WTC11 (cell line): ENCODE results near the gene PRRG1. TPM values are rescaled to one million over a fixed set of nuclear protein-coding genes. Genes with fewer than 3 reads are reported as not detected.

Experiments used
- ATAC-seq: fragments of 200-7000 bp; cut with Tn5 transposase; 2 replicates; pipeline ENCODE4 v1.10.0; 2021; ENCODE audit warnings: mild to moderate bottlenecking, moderate library complexity
- CTCF ChIA-PET: fragments of 300-600 bp; sonication (Branson Sonifier 250); formaldehyde crosslinking; loops from one replicate; lab custom pipeline; 2021; ENCODE audit warnings: antibody characterized with exemption; lab: Charles Lee
- POLR2A ChIA-PET: fragments of 350-600 bp; sonication (Branson Sonifier 250); formaldehyde crosslinking; loops from one replicate; lab custom pipeline; 2021; ENCODE audit warnings: antibody characterized with exemption; lab: Charles Lee
- DNase-seq: peaks from one replicate; pipeline ENCODE4 v3.0.0; 2021; ENCODE audit warnings: low spot score
- H3K27ac Mint-ChIP-seq: 2 replicates; pipeline ENCODE4 v1.8.0; 2021; ENCODE audit warnings: mixed read lengths
- H3K27me3 Mint-ChIP-seq: 2 replicates; pipeline ENCODE4 v1.8.0; 2021; ENCODE audit warnings: low read depth, mild to moderate bottlenecking, moderate library complexity, mixed read lengths
- H3K36me3 Mint-ChIP-seq: 2 replicates; pipeline ENCODE4 v1.8.0; 2021; ENCODE audit warnings: mixed read lengths
- H3K4me1 Mint-ChIP-seq: 2 replicates; pipeline ENCODE4 v1.8.0; 2022; ENCODE audit warnings: mixed read lengths
- H3K4me3 Mint-ChIP-seq: 2 replicates; pipeline ENCODE4 v1.8.0; 2021; ENCODE audit warnings: mild to moderate bottlenecking, moderate library complexity, mixed read lengths
- H3K9me3 Mint-ChIP-seq: 2 replicates; pipeline ENCODE4 v1.8.0; 2021; ENCODE audit warnings: mixed read lengths
- ATF6 ChIP-seq: sonication (generic); formaldehyde crosslinking; IDR thresholded peaks from 2 replicates; pipeline ENCODE4 v1.8.1; 2023; ENCODE audit warnings: mild to moderate bottlenecking, missing genetic modification reagents
- CBFB ChIP-seq: sonication (generic); formaldehyde crosslinking; IDR thresholded peaks from 2 replicates; pipeline ENCODE4 v1.8.1; 2022; ENCODE audit warnings: mild to moderate bottlenecking, low read depth, missing genetic modification reagents
- FOXK1 ChIP-seq: sonication (generic); formaldehyde crosslinking; IDR thresholded peaks from 2 replicates; pipeline ENCODE4 v1.8.0; 2022; ENCODE audit warnings: mild to moderate bottlenecking, moderate library complexity, missing genetic modification reagents
- GABPB1 ChIP-seq: sonication (generic); formaldehyde crosslinking; IDR thresholded peaks from 2 replicates; pipeline ENCODE4 v1.8.1; 2023; ENCODE audit warnings: mild to moderate bottlenecking, missing genetic modification reagents
- IRF2 ChIP-seq: sonication (generic); formaldehyde crosslinking; IDR thresholded peaks from 2 replicates; pipeline ENCODE4 v1.8.0; 2022; ENCODE audit warnings: low read depth, missing genetic modification reagents, borderline replicate concordance
- JAZF1 ChIP-seq: fragments of 250-450 bp; sonication (Bioruptor Pico); IDR thresholded peaks from 2 replicates; pipeline ENCODE4 v1.9.0; 2021; ENCODE audit warnings: moderate library complexity, mild to moderate bottlenecking, inconsistent platforms
- NFATC4 ChIP-seq: fragments of 250-450 bp; sonication (Bioruptor Pico); IDR thresholded peaks from 2 replicates; pipeline ENCODE4 v1.9.0; 2021; ENCODE audit warnings: mild to moderate bottlenecking
- NFE2L1 ChIP-seq: sonication (generic); formaldehyde crosslinking; IDR thresholded peaks from 2 replicates; pipeline ENCODE4 v1.8.1; 2023; ENCODE audit warnings: missing genetic modification reagents
- NR2C2 ChIP-seq: sonication (generic); formaldehyde crosslinking; IDR thresholded peaks from 2 replicates; pipeline ENCODE4 v1.8.0; 2022; ENCODE audit warnings: mild to moderate bottlenecking, missing genetic modification reagents
- OVOL2 ChIP-seq: fragments of 250-450 bp; sonication (Bioruptor Pico); IDR thresholded peaks from 2 replicates; pipeline ENCODE4 v1.9.0; 2021; ENCODE audit warnings: mild to moderate bottlenecking, borderline replicate concordance
- PRRX2 ChIP-seq: fragments of 250-450 bp; sonication (Bioruptor Pico); IDR thresholded peaks from 2 replicates; pipeline ENCODE4 v1.8.0; 2021; ENCODE audit warnings: mild to moderate bottlenecking
- SP1 ChIP-seq: sonication (generic); formaldehyde crosslinking; conservative IDR thresholded peaks from 2 replicates; pipeline ENCODE4 v1.8.1; 2022; ENCODE audit warnings: missing genetic modification reagents
- TCF7 ChIP-seq: sonication (generic); formaldehyde crosslinking; IDR thresholded peaks from 2 replicates; pipeline ENCODE4 v1.8.0; 2022; ENCODE audit warnings: mild to moderate bottlenecking, low read depth, missing genetic modification reagents, moderate library complexity
- TEAD1 ChIP-seq: sonication (generic); formaldehyde crosslinking; IDR thresholded peaks from 2 replicates; pipeline ENCODE4 v1.8.0; 2022; ENCODE audit warnings: mild to moderate bottlenecking, missing genetic modification reagents
- TEAD4 ChIP-seq: sonication (generic); formaldehyde crosslinking; IDR thresholded peaks from 2 replicates; pipeline ENCODE4 v1.8.0; 2022; ENCODE audit warnings: mild to moderate bottlenecking, missing genetic modification reagents
- USF1 ChIP-seq: sonication (generic); formaldehyde crosslinking; IDR thresholded peaks from 2 replicates; pipeline ENCODE4 v1.8.0; 2022; ENCODE audit warnings: mild to moderate bottlenecking, missing genetic modification reagents
- ZMAT4 ChIP-seq: fragments of 250-450 bp; sonication (Bioruptor Pico); IDR thresholded peaks from 2 replicates; pipeline ENCODE4 v1.9.0; 2021; ENCODE audit warnings: mild to moderate bottlenecking
- ZNF396 ChIP-seq: fragments of 250-450 bp; sonication (Bioruptor Pico); IDR thresholded peaks from 2 replicates; pipeline ENCODE4 v1.8.0; 2021; ENCODE audit warnings: mild to moderate bottlenecking, moderate library complexity, borderline replicate concordance
- ZNF671 ChIP-seq: fragments of 250-450 bp; sonication (Bioruptor Pico); IDR thresholded peaks from 2 replicates; pipeline ENCODE4 v1.8.0; 2021; ENCODE audit warnings: mild to moderate bottlenecking
- total RNA-seq: library from RNA; stranded (reverse); gene quantifications from 3 replicates; pipeline ENCODE4 v1.2.3, GENCODE V29; 2021
- TF ChIP-seq, protein P1 (sequence below): sonication (generic); formaldehyde crosslinking; conservative IDR thresholded peaks from 2 replicates; pipeline ENCODE4 v1.8.1; 2022; ENCODE audit warnings: mild to moderate bottlenecking, missing genetic modification reagents
- TF ChIP-seq, protein P2 (sequence below): fragments of 250-450 bp; sonication (Bioruptor Pico); IDR thresholded peaks from 2 replicates; pipeline ENCODE4 v1.9.0; 2021; ENCODE audit warnings: moderate library complexity, mild to moderate bottlenecking, inconsistent platforms, borderline replicate concordance
- TF ChIP-seq, protein P3 (sequence below): sonication (generic); formaldehyde crosslinking; IDR thresholded peaks from 2 replicates; pipeline ENCODE4 v1.8.0; 2023; ENCODE audit warnings: missing genetic modification reagents, mild to moderate bottlenecking, borderline replicate concordance
- TF ChIP-seq, protein P4 (sequence below): sonication (generic); formaldehyde crosslinking; IDR thresholded peaks from 2 replicates; pipeline ENCODE4 v1.8.1; 2022; ENCODE audit warnings: low read depth, missing genetic modification reagents, borderline replicate concordance

The PRRG1 gene
- total RNA-seq, 1 experiment from 2014 or later: 8.1 TPM

DNA sequence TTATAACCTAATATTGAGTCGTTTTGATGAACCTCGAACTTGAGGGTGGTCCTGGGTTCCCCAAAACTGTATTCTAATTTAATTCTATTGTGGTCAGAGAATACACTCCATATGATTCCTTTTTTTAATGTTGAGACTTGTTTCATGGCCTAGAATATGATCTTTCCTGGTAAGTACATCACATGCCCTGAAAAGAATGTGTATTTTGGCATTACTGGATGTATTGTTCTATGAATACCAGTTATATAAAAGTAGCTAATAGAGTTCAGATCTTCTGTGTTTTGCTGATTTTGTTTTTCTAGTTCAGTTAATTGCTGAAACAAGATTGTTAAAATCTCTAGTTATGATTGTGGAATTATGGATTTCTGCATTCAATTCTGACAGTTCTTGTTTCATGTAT, 18.8 kb downstream of the PRRG1 start:
- peaks cover 4% of the 10 kb centered on the region; the same call in 1 of the 2 replicates for H3K9me3 Mint-ChIP-seq
- H3K36me3 Mint-ChIP-seq: 0 out of 2 replicates have a peak, but pooled peaks cover 4% of the 10 kb centered on the region
- TF ChIP-seq USF1 (no peak), ZMAT4 (CRISPR knock-in tag) (no peak), SP1 (CRISPR knock-in tag) (no peak), GABPB1 (no peak), OVOL2 (no peak), NFE2L1 (no peak), NR2C2 (CRISPR knock-in tag) (no peak), ZNF671 (CRISPR knock-in tag) (no peak), FOXK1 (CRISPR knock-in tag) (no peak), JAZF1 (no peak), TCF7 (CRISPR knock-in tag) (no peak), TEAD1 (CRISPR knock-in tag) (no peak)
- TF ChIP-seq, protein P1, sequence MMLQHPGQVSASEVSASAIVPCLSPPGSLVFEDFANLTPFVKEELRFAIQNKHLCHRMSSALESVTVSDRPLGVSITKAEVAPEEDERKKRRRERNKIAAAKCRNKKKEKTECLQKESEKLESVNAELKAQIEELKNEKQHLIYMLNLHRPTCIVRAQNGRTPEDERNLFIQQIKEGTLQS: no peak
- TF ChIP-seq, protein P2, sequence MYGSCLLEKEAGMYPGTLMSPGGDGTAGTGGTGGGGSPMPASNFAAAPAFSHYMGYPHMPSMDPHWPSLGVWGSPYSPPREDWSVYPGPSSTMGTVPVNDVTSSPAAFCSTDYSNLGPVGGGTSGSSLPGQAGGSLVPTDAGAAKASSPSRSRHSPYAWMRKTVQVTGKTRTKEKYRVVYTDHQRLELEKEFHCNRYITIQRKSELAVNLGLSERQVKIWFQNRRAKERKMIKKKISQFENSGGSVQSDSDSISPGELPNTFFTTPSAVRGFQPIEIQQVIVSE (CRISPR knock-in tag): no peak
- TF ChIP-seq, protein P3, sequence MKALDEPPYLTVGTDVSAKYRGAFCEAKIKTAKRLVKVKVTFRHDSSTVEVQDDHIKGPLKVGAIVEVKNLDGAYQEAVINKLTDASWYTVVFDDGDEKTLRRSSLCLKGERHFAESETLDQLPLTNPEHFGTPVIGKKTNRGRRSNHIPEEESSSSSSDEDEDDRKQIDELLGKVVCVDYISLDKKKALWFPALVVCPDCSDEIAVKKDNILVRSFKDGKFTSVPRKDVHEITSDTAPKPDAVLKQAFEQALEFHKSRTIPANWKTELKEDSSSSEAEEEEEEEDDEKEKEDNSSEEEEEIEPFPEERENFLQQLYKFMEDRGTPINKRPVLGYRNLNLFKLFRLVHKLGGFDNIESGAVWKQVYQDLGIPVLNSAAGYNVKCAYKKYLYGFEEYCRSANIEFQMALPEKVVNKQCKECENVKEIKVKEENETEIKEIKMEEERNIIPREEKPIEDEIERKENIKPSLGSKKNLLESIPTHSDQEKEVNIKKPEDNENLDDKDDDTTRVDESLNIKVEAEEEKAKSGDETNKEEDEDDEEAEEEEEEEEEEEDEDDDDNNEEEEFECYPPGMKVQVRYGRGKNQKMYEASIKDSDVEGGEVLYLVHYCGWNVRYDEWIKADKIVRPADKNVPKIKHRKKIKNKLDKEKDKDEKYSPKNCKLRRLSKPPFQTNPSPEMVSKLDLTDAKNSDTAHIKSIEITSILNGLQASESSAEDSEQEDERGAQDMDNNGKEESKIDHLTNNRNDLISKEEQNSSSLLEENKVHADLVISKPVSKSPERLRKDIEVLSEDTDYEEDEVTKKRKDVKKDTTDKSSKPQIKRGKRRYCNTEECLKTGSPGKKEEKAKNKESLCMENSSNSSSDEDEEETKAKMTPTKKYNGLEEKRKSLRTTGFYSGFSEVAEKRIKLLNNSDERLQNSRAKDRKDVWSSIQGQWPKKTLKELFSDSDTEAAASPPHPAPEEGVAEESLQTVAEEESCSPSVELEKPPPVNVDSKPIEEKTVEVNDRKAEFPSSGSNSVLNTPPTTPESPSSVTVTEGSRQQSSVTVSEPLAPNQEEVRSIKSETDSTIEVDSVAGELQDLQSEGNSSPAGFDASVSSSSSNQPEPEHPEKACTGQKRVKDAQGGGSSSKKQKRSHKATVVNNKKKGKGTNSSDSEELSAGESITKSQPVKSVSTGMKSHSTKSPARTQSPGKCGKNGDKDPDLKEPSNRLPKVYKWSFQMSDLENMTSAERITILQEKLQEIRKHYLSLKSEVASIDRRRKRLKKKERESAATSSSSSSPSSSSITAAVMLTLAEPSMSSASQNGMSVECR (CRISPR knock-in tag): no peak
- TF ChIP-seq, protein P4, sequence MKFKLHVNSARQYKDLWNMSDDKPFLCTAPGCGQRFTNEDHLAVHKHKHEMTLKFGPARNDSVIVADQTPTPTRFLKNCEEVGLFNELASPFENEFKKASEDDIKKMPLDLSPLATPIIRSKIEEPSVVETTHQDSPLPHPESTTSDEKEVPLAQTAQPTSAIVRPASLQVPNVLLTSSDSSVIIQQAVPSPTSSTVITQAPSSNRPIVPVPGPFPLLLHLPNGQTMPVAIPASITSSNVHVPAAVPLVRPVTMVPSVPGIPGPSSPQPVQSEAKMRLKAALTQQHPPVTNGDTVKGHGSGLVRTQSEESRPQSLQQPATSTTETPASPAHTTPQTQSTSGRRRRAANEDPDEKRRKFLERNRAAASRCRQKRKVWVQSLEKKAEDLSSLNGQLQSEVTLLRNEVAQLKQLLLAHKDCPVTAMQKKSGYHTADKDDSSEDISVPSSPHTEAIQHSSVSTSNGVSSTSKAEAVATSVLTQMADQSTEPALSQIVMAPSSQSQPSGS: no peak
- H3K27me3 Mint-ChIP-seq: no peaks in the 10 kb centered on the region
- H3K27ac Mint-ChIP-seq: no peak overlapping the region
- CTCF ChIA-PET: no interaction called here
- ATAC-seq: no peak
- no peak for DNase-seq
- no peak overlapping the region for H3K4me3 Mint-ChIP-seq
- POLR2A ChIA-PET: no interaction called here
- no peaks in the 10 kb centered on the region for H3K4me1 Mint-ChIP-seq

DNA sequence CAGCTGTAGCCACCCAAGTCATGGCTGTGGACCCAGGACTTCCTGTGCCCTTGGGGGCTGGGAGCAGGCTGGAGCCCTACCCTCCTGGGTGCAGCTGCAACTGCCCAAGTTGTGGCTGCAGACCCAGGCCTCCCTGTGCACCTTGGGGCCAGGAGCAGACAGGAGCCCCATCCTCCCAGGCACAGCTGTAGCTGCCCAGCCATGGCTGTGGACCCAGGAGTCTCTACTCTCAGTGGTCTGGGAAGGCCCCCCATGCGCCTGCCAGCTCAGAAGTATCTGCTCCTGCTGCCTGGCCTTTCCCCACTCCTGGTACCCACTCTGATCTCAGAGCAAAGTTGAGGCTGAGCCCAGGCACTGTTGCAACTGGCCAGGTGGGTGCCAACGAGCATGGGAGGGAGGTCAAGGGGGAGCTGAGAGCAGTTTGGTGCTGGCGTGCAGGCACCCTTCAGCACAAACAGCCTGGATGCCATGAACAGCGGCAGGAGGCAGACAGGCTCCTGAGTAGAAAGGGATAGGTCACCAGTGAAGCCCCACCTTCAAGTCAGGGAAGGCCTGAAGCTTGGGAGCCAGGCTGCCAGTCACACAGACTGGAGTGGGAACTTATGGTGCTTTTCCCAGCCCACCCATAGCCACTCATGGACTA, 21.5 kb downstream of the PRRG1 start:
- H3K4me3 Mint-ChIP-seq: no peak overlapping the region
- no peaks in the 10 kb centered on the region for H3K27me3 Mint-ChIP-seq
- DNase-seq (no peak), ATAC-seq (no peak)
- ChIA-PET CTCF (no interaction called here), POLR2A (no interaction called here)
- H3K36me3 Mint-ChIP-seq: no peaks in the 10 kb centered on the region
- peaks cover 4% of the 10 kb centered on the region for H3K4me1 Mint-ChIP-seq
- no peaks in the 10 kb centered on the region; the same call in 1 of the 2 replicates for H3K9me3 Mint-ChIP-seq
- no peak overlapping the region for H3K27ac Mint-ChIP-seq
- TF ChIP-seq ATF6 (CRISPR knock-in tag): no peak
- no peak for TF ChIP-seq NFATC4 (CRISPR knock-in tag)
- no peak for TF ChIP-seq USF1
- TF ChIP-seq CBFB (CRISPR knock-in tag): no peak
- TF ChIP-seq TEAD4 (CRISPR knock-in tag): no peak
- no peak for TF ChIP-seq ZNF396 (CRISPR knock-in tag)
- no peak for TF ChIP-seq PRRX2
- no peak for TF ChIP-seq IRF2 (CRISPR knock-in tag)
- TF ChIP-seq, protein P4: no peak
- TF ChIP-seq, protein P2 (CRISPR knock-in tag): no peak
